ENCODE results near the gene RYR3. TPM values are rescaled to one million over a fixed set of nuclear protein-coding genes. Genes with fewer than 3 reads are reported as not detected.

Gene RYR3
- total RNA-seq, 1 donor from 2014 or later, result 0.07 TPM

DNA sequence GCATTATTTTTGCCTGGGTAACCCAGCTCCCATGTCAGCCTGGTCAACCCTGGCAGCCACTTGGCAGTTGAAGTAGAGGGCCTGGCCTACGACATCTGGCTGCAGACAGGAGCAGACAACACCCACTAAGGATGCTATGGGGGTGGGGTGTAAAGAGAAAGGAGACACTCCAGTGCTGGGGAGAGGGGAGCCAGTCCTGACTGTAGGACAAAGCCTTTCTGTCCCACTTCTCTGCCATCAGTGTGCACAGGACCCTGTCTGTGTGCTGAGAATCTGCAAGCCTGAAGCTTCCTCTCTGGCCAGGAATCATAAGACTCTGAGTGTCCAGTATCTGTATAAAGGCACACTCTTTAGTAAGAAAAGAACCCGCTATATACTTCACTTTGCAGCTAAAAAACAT, 561.2 kb downstream of the RYR3 start:
- TF ChIP-seq CTCF (IDR thresholded peaks at IDR 0.05), result no peak
- Mint-ChIP-seq H3K27ac (ENCODE audit: unreplicated experiment) (no peak overlapping the region), H3K4me3 (ENCODE audit: unreplicated experiment) (no peak overlapping the region), H3K4me1 (ENCODE audit: low read depth) (peaks cover 3% of the 10 kb centered on the region), H3K36me3 (ENCODE audit: low read depth) (peaks cover 5% of the 10 kb centered on the region), H3K9me3 (ENCODE audit: low read depth) (no peaks in the 10 kb centered on the region), H3K27me3 (ENCODE audit: low read depth) (no peaks in the 10 kb centered on the region)
- DNase-seq (ENCODE audit: low spot score), result no peak

DNA sequence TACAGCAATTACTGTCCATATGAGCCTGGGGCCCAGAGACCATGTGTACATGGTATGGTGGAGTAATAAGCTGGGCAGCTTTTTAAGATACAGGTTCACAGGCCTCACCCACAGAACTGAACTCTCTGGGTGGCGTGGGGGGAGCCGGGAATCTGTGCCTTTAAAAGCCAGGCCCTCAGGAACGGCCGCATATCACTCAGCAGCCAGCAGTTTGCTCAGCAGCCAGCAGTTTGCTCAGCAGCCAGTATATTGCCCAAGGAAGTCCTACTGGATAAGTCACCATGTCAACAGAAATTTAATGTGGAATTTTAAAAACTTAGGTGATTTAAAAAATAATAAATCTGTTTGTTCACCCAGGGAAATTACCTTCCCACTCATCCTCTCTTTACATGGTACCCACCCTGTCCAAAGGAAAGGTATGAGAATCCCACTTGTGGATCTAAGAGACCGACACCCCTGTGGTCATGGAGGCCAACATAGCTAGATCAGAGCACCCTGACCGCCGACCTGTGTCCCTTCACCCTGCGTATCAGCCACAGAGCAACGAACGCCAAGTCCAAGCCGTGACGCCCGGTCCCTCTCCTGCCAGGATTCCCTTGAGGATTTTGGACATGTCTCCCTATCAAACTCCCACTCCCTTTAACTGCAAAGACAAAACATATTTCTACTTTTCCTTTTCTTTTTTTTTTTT, 561.8 kb downstream of the RYR3 start:
- Mint-ChIP-seq H3K27me3 (ENCODE audit: low read depth) (no peaks in the 10 kb centered on the region), H3K4me1 (ENCODE audit: low read depth) (peaks cover 3% of the 10 kb centered on the region), H3K9me3 (ENCODE audit: low read depth) (no peaks in the 10 kb centered on the region), H3K36me3 (ENCODE audit: low read depth) (peaks cover 4% of the 10 kb centered on the region), H3K27ac (ENCODE audit: unreplicated experiment) (no peak overlapping the region), H3K4me3 (ENCODE audit: unreplicated experiment) (no peak overlapping the region)
- DNase-seq (ENCODE audit: low spot score), result no peak
- TF ChIP-seq CTCF (IDR thresholded peaks at IDR 0.05), result no peak

- no peaks in the 10 kb centered on the region for H3K27me3 Mint-ChIP-seq (ENCODE audit: low read depth)
These were observed 563.4 kb downstream of the RYR3 start for GRCh38 chr15:33874156-33874555.

DNA sequence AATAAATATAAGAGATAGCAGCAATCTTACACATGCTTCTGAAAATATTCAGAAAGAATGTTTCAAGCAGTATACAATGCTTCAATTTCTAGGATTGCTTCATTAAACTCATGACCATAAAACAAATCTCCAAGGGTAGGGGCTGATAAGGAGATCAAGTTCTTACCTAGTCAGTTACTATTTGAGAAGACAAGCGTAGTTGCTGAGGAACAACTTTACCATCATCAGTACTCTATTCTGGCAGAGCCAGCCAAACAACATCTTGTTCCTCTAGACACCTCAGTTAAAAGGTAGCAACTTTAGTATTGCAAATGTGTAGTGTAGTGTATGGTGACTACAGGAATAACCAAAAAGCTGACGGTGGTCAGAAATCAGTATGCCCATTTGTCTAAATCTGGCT, 572.2 kb downstream of the RYR3 start:
- H3K4me1 Mint-ChIP-seq (ENCODE audit: low read depth), result no peaks in the 10 kb centered on the region
- no peaks in the 10 kb centered on the region for H3K36me3 Mint-ChIP-seq (ENCODE audit: low read depth)
- TF ChIP-seq CTCF (IDR thresholded peaks at IDR 0.05), result no peak
- H3K27me3 Mint-ChIP-seq (ENCODE audit: low read depth), result no peaks in the 10 kb centered on the region
- H3K9me3 Mint-ChIP-seq (ENCODE audit: low read depth), result peaks cover 4% of the 10 kb centered on the region
- H3K27ac Mint-ChIP-seq (ENCODE audit: unreplicated experiment), result no peak overlapping the region
- H3K4me3 Mint-ChIP-seq (ENCODE audit: unreplicated experiment), result no peak overlapping the region
- DNase-seq (ENCODE audit: low spot score), result no peak

More at GRCh38 chr15:33874156-33874555, 563.4 kb downstream of the RYR3 start:
- no peak overlapping the region for H3K4me3 Mint-ChIP-seq (ENCODE audit: unreplicated experiment)
- peaks cover 3% of the 10 kb centered on the region for H3K4me1 Mint-ChIP-seq (ENCODE audit: low read depth)
- H3K36me3 Mint-ChIP-seq (ENCODE audit: low read depth), result peaks cover 4% of the 10 kb centered on the region
- no peak for DNase-seq (ENCODE audit: low spot score)
- TF ChIP-seq CTCF (IDR thresholded peaks at IDR 0.05), result no peak
- no peaks in the 10 kb centered on the region for H3K9me3 Mint-ChIP-seq (ENCODE audit: low read depth)
- no peak overlapping the region for H3K27ac Mint-ChIP-seq (ENCODE audit: unreplicated experiment)

DNA sequence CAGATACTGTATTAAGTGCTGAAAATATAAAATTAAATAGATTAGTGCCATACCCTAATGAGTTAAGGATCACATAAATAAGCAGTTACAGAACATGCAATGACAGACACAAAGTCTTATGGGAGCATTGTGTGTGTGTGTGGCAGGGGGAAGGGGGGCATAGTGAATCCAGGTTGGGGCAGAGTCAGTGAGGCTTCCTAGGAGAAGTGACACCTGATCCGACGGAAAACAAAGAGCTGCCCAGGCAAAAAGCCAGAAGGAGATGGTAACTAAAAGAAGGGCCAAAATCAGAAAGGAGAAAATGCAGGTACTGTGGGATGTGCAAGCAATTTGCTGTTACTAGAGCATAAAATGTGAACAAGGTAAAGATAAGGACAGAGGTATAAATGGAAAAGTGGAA, 577.4 kb downstream of the RYR3 start:
- no peak for DNase-seq (ENCODE audit: low spot score)
- Mint-ChIP-seq H3K27me3 (ENCODE audit: low read depth) (no peaks in the 10 kb centered on the region), H3K27ac (ENCODE audit: unreplicated experiment) (no peak overlapping the region)

More for the DNA sequence above, 577.4 kb downstream of the RYR3 start:
- Mint-ChIP-seq H3K9me3 (ENCODE audit: low read depth) (peaks cover 4% of the 10 kb centered on the region), H3K4me1 (ENCODE audit: low read depth) (no peaks in the 10 kb centered on the region), H3K4me3 (ENCODE audit: unreplicated experiment) (no peak overlapping the region), H3K36me3 (ENCODE audit: low read depth) (no peaks in the 10 kb centered on the region)
- TF ChIP-seq CTCF (IDR thresholded peaks at IDR 0.05), result no peak

Data from chondrocyte (in vitro differentiated cells).